Raji (cell line): Measurements from ENCODE around the gene USP21.

ENCODE experiments used
- POLR2A ChIP-seq: IDR thresholded peaks from 2 replicates; pipeline ENCODE4 v1.6.1; 2011; ENCODE audit warnings: low read depth, low read length, control low read depth; ENCODE audit not compliant: insufficient read depth

USP21 gene

DNA sequence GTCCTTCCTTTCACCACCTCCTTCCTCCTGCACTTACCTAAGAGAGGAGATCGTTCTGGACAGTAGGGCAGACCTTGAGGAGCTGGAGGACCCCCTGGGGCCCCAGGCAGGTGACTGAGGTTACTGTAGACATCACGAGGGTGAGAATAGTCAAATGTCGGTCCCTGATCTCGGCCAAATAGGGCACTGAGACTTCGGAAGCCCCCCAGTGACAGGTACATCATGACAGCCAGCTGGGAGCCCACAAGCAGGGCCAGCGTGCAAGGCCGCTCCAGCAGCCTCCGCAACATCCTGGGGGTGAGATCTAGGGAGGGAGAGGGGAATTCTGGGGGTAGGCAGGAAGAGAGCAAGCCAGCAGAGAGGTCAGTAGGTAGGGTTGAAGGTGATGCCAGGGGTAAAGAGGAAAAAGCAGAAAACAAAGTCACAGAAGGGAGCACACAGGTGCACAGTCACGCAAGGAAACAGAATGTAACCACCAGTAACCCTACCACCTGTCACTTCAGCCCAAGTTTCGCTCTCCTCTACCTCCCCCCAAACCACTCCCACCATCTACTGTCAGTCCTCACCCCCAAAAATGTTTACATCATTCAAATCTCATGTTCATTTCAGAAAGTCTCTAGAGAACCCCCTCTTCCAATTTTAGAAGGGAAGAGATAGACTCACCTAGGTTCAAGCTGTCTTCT, 16.6 kb downstream of the USP21 start:
- TF ChIP-seq POLR2A: no peak

- TF ChIP-seq POLR2A: no peak
Observed at GRCh38 chr1:161176468-161177111, 17.3 kb downstream of the USP21 start.

GRCh38 chr1:161177112-161177935, 18.0 kb downstream of the USP21 start, which contains the start of gene B4GALT3:
Gene B4GALT3 (minus strand): TSS chr1:161177507. CDS start chr1:161176060, 1,447 bp downstream.
- peak; percentile 96 for TF ChIP-seq POLR2A

- TF ChIP-seq POLR2A: no peak
Observed at GRCh38 chr1:161177936-161178244, 18.6 kb downstream of the USP21 start.

- no peak for TF ChIP-seq POLR2A
Observed at GRCh38 chr1:161179698-161180097, 20.4 kb downstream of the USP21 start.

- TF ChIP-seq POLR2A: no peak
Observed at GRCh38 chr1:161180639-161181038, 21.3 kb downstream of the USP21 start.

- no peak for TF ChIP-seq POLR2A
Observed at GRCh38 chr1:161182214-161182613, 22.9 kb downstream of the USP21 start.

DNA sequence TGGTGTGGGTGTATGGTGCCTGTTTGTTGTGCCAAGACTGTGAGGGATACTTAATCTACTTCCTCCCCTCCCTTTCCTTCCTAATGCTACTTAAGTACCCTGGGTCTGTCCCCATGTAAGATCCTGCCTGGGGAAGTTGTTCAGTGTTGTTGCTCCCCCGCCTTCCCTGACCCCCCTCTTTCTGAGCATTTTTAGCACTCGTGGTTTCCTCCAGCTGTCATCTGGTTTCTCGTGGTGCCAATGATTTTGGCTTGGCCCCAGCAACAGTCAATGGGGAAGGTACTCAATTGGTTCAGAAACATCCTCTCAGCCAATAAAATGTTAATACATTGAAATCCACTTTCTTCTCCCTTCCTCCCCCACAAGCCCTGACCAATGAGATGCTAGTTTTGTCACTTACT, 26.0 kb downstream of the USP21 start:
- TF ChIP-seq POLR2A: 0 out of 2 replicates have a peak, but pooled peaks have one; percentile 32

DNA sequence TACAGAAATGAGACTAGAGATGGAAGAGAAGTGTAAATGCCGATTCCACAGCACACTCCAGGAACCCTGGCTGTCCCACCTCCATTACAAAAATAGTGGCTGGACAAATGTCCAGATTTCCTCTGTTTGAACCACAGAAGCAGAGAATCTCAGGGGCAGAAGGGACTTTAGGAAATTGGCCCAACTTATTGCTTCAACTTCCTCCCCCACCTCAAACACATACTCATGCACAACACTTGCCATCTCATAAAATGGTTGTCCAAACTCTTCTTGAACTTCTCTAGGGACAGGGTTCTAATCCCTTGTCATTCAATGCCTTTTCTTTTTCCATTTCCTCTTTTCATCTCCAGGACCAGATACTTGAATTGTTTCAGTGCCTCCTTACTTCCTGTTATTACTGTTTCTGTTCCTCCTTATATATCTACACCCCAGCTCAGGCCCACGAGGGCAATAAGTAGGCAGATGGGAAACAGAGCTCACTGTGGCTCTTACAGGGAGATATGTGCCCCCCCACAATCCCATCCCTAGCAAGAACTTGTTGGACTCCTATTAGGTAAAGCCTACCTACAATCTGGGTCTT, 26.5 kb downstream of the USP21 start:
- TF ChIP-seq POLR2A: no peak

GRCh38 chr1:161187311-161187710, 28.0 kb downstream of the USP21 start:
- TF ChIP-seq POLR2A: no peak

GRCh38 chr1:161188381-161188780, 29.1 kb downstream of the USP21 start:
- TF ChIP-seq POLR2A: no peak

DNA sequence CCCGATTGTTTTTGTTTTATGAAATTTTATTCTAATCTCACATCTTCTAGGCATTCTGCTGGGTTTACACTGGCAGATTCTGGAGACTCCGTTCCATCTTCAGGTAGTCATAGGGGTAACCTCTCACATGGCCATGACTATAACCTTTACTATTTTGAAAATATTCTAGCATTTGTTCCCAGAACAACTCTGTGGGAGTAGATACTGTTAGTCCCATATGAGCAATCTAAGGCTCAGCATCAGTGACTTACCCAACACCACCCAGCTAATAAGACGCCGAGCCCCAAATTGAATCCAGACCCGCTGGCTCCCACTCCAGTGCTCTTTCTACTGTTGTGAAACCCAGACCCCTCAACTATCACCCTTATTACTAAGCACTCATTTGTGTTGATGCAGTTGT, 29.7 kb downstream of the USP21 start:
- TF ChIP-seq POLR2A: no peak

DNA sequence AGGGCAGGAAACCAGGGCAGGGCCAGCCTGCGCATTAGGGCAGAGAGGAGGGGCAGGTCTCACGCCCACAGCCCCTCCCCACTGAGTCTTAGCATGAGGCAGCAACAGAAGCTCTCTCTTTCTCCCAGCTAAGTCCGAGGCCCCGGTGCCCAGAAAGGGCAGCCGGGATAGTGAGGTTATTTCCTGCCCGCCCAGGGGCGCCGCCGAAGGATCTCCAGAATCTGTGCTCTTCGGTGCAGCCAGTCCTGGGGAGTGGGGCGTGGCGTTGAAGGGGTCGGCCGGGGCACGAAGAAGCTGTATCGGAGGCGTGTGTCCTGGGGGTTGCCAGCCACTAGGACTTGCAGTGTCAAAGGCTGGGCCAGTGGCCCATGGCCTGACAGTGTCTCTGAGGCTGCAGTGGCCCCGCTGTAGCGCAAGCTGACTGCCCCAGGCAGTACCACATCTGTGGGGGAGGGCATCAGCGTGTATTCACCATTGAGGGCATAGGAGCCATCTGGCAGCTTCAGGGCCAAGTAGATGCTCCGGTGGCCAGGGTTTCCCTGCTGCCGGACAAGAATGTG, 31.7 kb downstream of the USP21 start:
- TF ChIP-seq POLR2A: no peak

GRCh38 chr1:161191971-161192370, 32.7 kb downstream of the USP21 start:
- no peak for TF ChIP-seq POLR2A
